GM20431 (cell line): Measurements from ENCODE around the gene CCDC190.
"Not testable (repeated sequence)": the region's sequence is repeated elsewhere in the genome, so short reads cannot be mapped to it uniquely, and the experiment has no call there.

Experiments
- in situ Hi-C: fragments of 300-500 bp; cut with MseI, MboI; formaldehyde crosslinking; loops from one replicate; pipeline ENCODE4 v1.15.0; 2020; ENCODE audit warnings: low sequenced_read_pairs; ENCODE audit not compliant: unreplicated experiment

Gene CCDC190

DNA sequence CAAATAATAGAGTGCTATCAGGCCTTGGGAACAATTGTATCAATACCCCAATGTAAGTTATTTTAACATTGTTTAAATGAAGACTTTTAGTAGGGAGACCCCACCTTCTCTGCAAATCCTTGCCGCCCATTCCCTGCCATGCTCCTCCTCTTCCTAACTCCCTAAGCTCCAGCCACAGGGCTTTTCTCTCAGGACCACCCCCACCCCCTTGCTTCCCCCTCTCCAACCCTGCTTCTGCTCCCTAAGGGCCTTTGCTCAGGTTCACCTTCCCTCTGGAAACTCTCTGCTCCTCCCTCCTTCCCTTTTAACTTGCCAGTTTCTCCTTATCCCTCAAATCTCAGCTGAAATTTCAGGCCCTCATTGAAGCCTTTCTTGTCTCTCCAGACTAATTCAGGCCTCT is 16.8 kb downstream of the CCDC190 start:
- in situ Hi-C loops: no loop called here

DNA sequence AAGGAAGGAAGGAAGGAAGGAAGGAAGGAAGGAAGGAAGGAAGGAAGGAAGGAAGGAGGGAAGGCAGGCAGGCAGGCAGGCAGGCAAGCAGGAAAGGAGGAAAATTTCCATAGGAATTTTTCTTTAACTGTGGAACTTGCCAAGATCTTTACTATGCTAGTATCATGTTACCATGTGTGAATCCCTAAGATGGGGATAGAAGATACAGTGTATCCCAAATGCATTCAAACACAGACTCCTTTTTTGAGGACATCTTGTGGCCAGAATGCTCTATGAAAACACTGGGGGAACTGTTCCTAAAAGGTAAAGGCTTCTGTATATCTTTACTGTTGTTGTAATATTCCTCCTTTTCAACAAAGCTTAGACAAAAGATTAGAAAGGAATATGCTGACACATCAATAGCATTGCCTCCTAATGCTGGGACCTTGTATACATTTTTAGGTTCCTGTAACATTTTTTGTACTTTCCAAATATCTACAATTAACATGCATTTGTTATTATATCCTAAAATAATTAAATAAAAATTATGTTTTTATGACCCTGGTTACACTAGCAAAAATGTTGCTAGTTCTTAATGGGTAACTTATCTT is 20.6 kb downstream of the CCDC190 start:
- in situ Hi-C loops: no loop called here

DNA sequence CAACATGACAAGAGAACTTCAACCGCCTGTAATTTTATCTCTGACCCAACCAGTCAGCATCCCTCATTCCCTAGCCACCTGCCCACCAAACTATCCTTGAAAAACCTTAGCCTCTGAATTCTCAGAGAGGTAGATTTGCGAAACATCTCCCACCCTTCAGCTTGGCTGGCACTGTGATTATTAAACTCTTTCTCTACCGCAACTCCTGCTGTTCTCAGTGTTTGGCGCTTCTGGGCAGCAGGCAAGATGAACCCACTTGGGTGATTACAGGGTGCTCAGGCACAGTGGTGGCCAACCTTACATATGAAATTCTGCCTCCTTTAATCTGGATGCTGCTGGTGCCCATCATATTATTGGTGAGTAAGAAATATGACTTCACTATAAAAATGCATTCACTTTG is 22.1 kb downstream of the CCDC190 start:
- in situ Hi-C loops: no loop called here

DNA sequence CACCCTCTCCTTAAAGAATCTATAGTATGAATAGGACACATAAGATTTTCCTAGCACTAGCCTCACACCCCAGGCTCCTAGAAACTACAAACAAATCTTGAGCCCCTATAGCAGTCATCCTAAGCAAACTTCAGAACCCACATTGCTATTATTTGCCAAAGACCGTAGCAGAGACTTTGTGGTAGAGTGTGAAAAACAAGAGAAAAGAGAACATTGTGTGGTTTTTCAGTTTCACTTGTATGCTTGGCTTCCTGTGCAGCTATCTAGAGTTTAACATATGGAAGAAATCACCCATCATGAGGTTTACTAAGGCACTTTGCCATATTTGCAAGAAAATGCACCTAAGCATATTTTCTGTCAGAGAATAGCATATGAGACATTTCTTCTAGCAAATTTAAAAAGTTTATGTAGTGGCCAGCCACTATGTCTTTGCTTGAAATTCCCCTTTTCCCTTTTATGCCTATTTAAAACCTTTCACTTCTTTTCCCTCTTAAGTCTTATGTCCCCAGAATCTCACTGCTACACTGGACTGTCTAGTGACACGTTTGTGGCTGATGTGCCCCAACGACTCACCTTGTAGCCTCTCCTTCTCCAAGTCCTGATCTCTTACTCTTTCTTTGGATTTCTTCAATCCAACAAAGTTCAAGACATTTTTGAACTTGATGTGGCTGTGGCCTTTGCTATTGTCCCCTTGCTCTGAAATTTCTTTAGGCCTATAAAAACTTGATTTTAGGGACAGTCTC is 25.6 kb downstream of the CCDC190 start:
- in situ Hi-C loops: no loop called here

DNA sequence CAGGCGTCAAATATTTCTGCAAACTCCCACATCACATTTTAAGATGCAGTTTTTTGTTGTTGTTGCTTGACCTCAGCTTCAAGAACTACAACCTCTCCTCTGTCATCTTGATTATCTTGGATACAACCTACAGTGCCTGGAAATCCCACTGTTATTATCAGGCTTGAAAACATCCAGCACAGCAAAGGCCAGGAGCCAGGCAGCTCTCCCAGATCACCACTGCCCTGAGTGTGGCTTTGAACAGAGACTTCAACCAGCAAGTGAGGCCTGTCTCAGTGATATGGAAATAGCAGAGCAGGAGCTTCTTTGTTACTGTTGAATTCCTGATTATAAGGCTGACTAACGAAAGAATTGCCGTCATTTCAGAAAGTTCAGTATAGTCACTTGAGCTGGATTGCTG is 28.5 kb downstream of the CCDC190 start:
- in situ Hi-C loops: no loop called here

DNA sequence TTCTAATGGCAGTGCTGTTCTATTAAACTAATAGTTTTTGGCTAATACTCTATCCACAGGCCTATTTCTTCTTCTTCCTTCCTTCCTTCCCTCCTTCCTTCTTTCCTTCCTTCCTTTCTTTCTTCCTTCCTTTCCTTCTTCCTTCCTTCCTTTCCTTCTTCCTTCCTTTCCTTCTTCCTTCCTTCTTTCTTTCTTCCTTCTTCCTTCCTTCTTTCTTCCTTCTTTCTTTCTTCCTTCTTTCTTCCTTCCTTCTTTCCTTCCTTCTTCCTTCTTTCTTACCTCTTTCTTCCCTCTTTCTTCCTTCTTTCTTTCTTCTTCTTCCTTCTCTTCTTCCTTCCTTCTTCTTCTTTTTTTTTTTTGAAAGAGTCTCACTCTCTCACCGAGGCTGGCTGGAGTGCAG is 31.7 kb downstream of the CCDC190 start:
- in situ Hi-C loops: no loop called here

DNA sequence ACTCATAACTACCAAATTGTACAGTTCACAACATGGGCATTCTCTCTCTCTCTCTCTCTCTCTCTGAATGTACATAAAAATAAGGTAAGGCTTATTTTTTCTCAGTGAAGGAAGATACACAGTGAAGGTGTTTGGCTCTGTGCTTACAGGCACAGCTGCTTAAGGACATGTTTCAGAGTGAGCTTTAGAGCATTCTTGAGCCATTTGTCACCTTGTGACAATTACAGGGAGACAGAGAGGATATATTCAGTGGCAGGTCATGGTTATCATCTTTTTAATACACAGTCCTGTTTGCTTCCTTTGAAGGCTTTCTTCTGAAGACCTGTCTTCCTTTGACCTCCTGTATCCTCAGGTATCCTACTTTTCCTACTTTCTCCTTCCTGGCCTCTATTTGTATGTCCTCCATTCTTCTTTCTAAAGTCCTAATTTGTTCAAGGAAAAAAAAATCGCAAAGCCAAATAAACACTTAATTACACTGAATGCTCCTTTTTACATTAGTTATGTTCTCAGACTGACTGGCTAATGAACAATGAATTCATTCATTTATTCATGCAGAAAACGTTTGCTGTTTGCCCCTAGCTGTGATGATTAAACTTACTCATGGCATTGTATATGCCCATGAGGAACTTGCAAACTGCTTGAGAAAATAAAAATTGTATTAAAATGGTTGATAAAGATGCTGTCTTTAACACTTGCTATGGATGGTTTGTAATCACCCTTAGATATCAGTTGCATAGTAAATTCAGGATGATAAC is 37.0 kb downstream of the CCDC190 start:
- in situ Hi-C loops: no loop called here

DNA sequence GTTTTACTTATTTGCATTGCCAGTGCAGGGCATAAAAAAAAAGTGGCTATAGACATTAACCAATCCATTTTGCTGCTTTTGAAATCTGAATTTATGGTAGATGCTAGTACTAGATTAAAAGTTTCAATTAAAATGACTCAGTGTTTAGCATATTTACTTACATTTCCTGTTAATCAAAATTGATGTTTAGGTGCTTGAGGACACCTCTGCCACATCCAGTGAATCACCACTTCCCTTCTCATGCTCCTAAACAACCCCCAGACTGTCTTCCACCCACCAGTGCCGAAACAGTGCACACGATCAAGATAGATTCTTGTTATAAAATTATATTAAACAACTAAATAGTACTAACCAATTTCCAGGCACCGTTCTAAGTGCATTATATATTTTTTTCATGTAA is 37.7 kb downstream of the CCDC190 start:
- in situ Hi-C loops: no loop called here

DNA sequence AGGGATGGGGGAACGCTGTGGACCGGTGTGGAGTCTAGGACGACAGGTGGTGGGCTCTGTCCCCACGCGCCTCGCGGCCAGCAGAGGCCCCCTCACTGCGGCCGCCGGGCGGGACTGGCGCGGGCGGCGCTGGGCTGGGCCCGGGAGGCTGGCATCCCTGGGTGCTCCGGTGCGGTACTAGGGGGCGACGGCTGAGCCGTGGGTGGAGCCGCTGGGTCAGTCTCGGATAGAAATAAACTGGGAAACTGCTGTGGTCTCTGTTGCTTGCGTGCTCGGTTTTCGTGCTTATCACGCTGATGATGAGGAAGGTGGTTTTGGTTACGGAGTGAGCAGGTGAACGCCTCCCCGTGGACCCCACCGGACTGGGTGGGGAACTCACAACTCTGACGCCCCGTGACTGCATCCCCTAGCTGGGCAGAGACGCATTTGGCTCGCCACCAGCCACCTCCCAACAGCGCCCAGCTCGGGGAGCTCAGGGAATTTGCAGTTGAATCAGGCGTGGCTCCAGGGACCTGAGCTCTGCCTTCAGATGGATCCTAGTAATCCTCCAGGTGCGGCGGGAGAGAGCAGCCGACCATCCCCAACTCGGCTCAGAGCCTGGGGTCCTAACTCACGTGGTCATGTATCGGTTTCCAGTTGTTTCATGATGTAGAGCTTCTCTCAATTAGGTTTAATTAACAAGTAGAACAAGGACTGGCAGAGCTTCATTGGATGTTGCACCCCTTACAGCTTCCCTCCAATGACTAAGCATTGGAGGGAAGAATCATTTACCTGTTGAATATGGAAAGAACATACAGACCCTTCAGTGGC is 38.4 kb downstream of the CCDC190 start:
- in situ Hi-C loops: no loop called here

DNA sequence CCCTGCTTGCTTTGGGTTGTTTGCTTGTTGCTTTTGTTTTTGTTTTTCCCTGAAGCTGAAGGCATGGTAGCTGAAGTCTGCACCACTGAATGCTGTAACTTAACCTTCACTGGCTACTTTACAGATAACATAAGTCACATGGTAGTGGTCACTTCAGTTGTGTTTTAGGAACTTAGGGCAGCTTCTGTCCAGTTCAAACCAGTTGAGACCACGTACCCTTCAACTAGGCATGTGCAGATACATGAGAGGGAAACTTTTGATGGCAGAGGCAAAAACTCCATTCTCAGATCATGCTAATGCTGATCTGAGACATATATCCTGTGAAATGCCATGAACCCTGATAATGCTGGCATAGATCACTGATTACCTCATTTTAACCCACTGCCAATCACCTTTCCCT is 42.3 kb downstream of the CCDC190 start:
- in situ Hi-C loops: not testable (repeated sequence)

DNA sequence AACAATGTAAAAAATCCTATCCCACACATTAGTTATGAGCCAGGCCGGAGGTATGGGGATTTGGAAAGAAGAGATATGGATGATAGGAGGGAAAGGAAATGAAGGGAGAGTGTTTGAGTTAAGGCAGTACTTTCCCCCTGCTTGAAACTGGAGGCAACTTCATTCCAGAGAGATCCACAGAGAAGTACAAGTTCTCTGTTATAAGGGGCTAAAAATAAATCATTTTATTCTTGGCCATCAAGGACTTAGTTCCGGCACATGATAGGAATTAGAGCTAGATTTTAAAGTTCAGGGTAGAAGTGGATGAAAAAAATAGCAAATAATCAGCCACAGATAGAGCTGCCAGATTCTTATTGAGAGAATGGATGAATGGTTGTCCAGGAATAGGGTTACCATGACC is 42.8 kb downstream of the CCDC190 start:
- in situ Hi-C loops: not testable (repeated sequence)

DNA sequence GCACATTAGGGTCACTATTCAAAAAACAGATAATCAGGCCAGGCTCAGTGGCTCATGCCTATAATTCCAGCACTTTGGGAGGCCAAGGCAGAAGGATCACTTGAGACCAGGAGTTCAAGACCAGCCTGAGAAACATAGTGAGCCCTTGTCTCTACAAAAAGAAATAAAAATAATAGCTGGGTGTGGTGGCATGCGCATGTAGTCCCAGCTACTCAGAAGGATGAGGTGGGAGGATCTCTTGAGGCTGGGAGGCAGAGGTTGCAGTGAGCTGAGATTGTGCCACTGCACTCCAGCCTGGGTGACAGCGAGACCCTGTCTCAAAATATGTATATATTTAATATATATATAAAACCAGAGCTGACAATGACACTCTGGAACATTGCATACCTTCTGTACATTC is 48.6 kb downstream of the CCDC190 start:
- in situ Hi-C loops: not testable (repeated sequence)

DNA sequence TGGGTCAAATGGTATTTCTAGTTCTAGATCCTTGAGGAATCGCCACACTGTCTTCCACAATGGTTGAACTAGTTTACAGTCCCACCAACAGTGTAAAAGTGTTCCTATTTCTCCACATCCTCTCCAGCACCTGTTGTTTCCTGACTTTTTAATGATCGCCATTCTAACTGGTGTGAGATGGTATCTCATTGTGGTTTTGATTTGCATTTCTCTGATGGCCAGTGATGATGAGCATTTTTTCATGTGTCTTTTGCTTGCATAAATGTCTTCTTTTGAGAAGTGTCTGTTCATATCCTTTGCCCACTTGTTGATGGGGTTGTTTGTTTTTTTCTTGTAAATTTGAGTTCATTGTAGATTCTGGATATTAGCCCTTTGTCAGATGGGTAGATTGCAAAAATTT is 53.5 kb downstream of the CCDC190 start:
- in situ Hi-C loops: not testable (repeated sequence)
